OCI-LY1 (cell line): ENCODE results near the gene BIRC5.

ENCODE experiments used
- H2AFZ ChIP-seq: fragments of 200-600 bp; sonication (generic), shearing (Covaris generic); 2 replicates; pipeline ENCODE4 v1.6.0; 2014; ENCODE audit warnings: antibody characterized with exemption, mild to moderate bottlenecking, low read length
- H3F3A ChIP-seq: fragments of 200-600 bp; sonication (generic), shearing (Covaris generic); 2 replicates; pipeline ENCODE4 v1.6.0; 2014; ENCODE audit warnings: mild to moderate bottlenecking, antibody characterized with exemption, low read length, moderate library complexity; ENCODE audit not compliant: insufficient read depth
- H3K27ac ChIP-seq: fragments of 200-600 bp; sonication (generic); 2 replicates; pipeline ENCODE4 v1.5.1; 2014; ENCODE audit warnings: low read length, mixed run types, mild to moderate bottlenecking, low read depth; ENCODE audit not compliant: poor library complexity, severe bottlenecking
- H3K27me3 ChIP-seq: fragments of 200-600 bp; sonication (generic); 2 replicates; pipeline ENCODE4 v1.6.0; 2014; ENCODE audit warnings: antibody characterized with exemption, mild to moderate bottlenecking, low read length, moderate library complexity; ENCODE audit not compliant: insufficient read depth
- H3K36me3 ChIP-seq: fragments of 200-600 bp; sonication (generic); 2 replicates; pipeline ENCODE4 v1.6.1; 2014; ENCODE audit warnings: mild to moderate bottlenecking, antibody characterized with exemption, low read length, moderate library complexity, mixed read lengths; ENCODE audit not compliant: insufficient read depth
- H3K4me1 ChIP-seq: fragments of 200-600 bp; sonication (generic); 2 replicates; pipeline ENCODE4 v1.5.1; 2014; ENCODE audit warnings: mild to moderate bottlenecking, low read length, moderate library complexity; ENCODE audit not compliant: insufficient read depth, severe bottlenecking
- H3K4me2 ChIP-seq: fragments of 200-600 bp; sonication (generic), shearing (Covaris generic); 2 replicates; pipeline ENCODE4 v1.6.1; 2014; ENCODE audit warnings: low read length
- H3K4me3 ChIP-seq: fragments of 200-600 bp; sonication (generic); 2 replicates; pipeline ENCODE4 v1.5.1; 2014; ENCODE audit warnings: low read length, low read depth, mild to moderate bottlenecking, mixed read lengths; ENCODE audit not compliant: poor library complexity, severe bottlenecking
- H3K79me2 ChIP-seq: fragments of 200-600 bp; shearing (Covaris generic); 2 replicates; pipeline ENCODE4 v1.6.1; 2016; ENCODE audit warnings: mixed run types, low read length, mixed read lengths; ENCODE audit not compliant: insufficient read depth
- H3K9ac ChIP-seq: fragments of 200-600 bp; sonication (generic), shearing (Covaris generic); 2 replicates; pipeline ENCODE4 v1.6.1; 2014; ENCODE audit warnings: mild to moderate bottlenecking, low read length, mixed read lengths
- H3K9me2 ChIP-seq: fragments of 200-600 bp; sonication (generic), shearing (Covaris generic); 2 replicates; pipeline ENCODE4 v1.6.1; 2014; ENCODE audit warnings: low read depth, mild to moderate bottlenecking, low read length, mixed read lengths
- H3K9me3 ChIP-seq: fragments of 200-600 bp; shearing (Covaris generic); 2 replicates; pipeline ENCODE4 v1.6.1; 2014; ENCODE audit warnings: low read length, mixed read lengths
- H4K20me1 ChIP-seq: fragments of 200-600 bp; sonication (generic), shearing (Covaris generic); 2 replicates; pipeline ENCODE4 v1.6.0; 2016; ENCODE audit warnings: mild to moderate bottlenecking, low read length; ENCODE audit not compliant: insufficient read depth
- CTCF ChIP-seq: fragments of 200-600 bp; sonication (generic), shearing (Covaris generic); IDR thresholded peaks from 2 replicates; pipeline ENCODE4 v1.5.1; 2017; ENCODE audit warnings: mild to moderate bottlenecking, antibody characterized with exemption, low read length, moderate library complexity, mixed read lengths
- EZH2 ChIP-seq: fragments of 200-600 bp; sonication (generic), shearing (Covaris generic); IDR thresholded peaks from 2 replicates; pipeline ENCODE4 v1.8.0; 2017; ENCODE audit warnings: borderline replicate concordance, mixed run types, mild to moderate bottlenecking, antibody characterized with exemption, low read length, moderate library complexity, mixed read lengths

The BIRC5 gene

GRCh38 chr17:78196716-78197115, 17.3 kb upstream of the BIRC5 start:
- H3K9me2 ChIP-seq = no peaks in the 10 kb centered on the region
- peaks cover 86% of the 10 kb centered on the region for H3K36me3 ChIP-seq
- H3K4me3 ChIP-seq = no peak overlapping the region
- no peak overlapping the region for H3K9ac ChIP-seq
- H3K4me1 ChIP-seq = peaks cover 20% of the 10 kb centered on the region
- H3K79me2 ChIP-seq = peaks cover 4% of the 10 kb centered on the region; the same call in 1 of the 2 replicates
- H3K4me2 ChIP-seq = no peak overlapping the region
- H2AFZ ChIP-seq = no peak overlapping the region
- no peaks in the 10 kb centered on the region for H4K20me1 ChIP-seq
- no peaks in the 10 kb centered on the region for H3K27me3 ChIP-seq
- no peak overlapping the region for H3K27ac ChIP-seq
- no peaks in the 10 kb centered on the region for H3K9me3 ChIP-seq
- TF ChIP-seq EZH2 = no peak
- no peak for TF ChIP-seq CTCF
- H3F3A ChIP-seq = no peaks in the 10 kb centered on the region

GRCh38 chr17:78197147-78197832, 16.8 kb upstream of the BIRC5 start:
- peaks cover 4% of the 10 kb centered on the region; the same call in 1 of the 2 replicates for H3K79me2 ChIP-seq

GRCh38 chr17:78200451-78200850, 13.6 kb upstream of the BIRC5 start:
- no peaks in the 10 kb centered on the region for H3K27me3 ChIP-seq
- H3K9me3 ChIP-seq = no peaks in the 10 kb centered on the region
- H3K36me3 ChIP-seq = peaks cover 89% of the 10 kb centered on the region
- no peaks in the 10 kb centered on the region for H3K9me2 ChIP-seq
- H3K79me2 ChIP-seq = 0 out of 2 replicates have a peak, but pooled peaks cover 4% of the 10 kb centered on the region
- H4K20me1 ChIP-seq = no peaks in the 10 kb centered on the region
- no peaks in the 10 kb centered on the region for H3K4me1 ChIP-seq
- no peak overlapping the region for H3K4me2 ChIP-seq
- H2AFZ ChIP-seq = no peak overlapping the region
- no peaks in the 10 kb centered on the region for H3F3A ChIP-seq
- H3K27ac ChIP-seq = no peak overlapping the region
- no peak for TF ChIP-seq CTCF
- TF ChIP-seq EZH2 = no peak
- H3K4me3 ChIP-seq = no peak overlapping the region
- no peak overlapping the region for H3K9ac ChIP-seq

More at GRCh38 chr17:78197147-78197832, 16.8 kb upstream of the BIRC5 start:
- TF ChIP-seq EZH2 = no peak
- no peak for TF ChIP-seq CTCF
- Histone ChIP-seq H3K9me3 (no peaks in the 10 kb centered on the region), H3K36me3 (peaks cover 84% of the 10 kb centered on the region), H3K27ac (no peak overlapping the region), H3K4me3 (no peak overlapping the region), H4K20me1 (no peaks in the 10 kb centered on the region), H2AFZ (no peak overlapping the region), H3F3A (no peaks in the 10 kb centered on the region), H3K4me1 (peaks cover 14% of the 10 kb centered on the region), H3K4me2 (no peak overlapping the region), H3K27me3 (no peaks in the 10 kb centered on the region), H3K9ac (no peak overlapping the region), H3K9me2 (no peaks in the 10 kb centered on the region)
